Duodenal mucosa (tissue), 2 donors: ENCODE data around the gene MIF.
"Not testable (repeated sequence)": the region's sequence is repeated elsewhere in the genome, so short reads cannot be mapped to it uniquely, and the experiment has no call there.

Source experiments
- H3K27ac ChIP-seq: one replicate; pipeline ENCODE4 v1.7.0; 2013; ENCODE audit warnings: low read depth, low read length
- H3K27me3 ChIP-seq, 2 donors: one replicate each; pipeline ENCODE4 v1.7.0; 2013; ENCODE audit warnings: low read length in 2 of 2, control low read depth in 1 of 2; ENCODE audit not compliant: insufficient read depth in 2 of 2, control insufficient read depth in 1 of 2
- H3K36me3 ChIP-seq, 2 donors: one replicate each; pipeline ENCODE4 v1.7.0; 2013; ENCODE audit warnings: low read length in 2 of 2, control low read depth in 1 of 2; ENCODE audit not compliant: insufficient read depth in 2 of 2, control insufficient read depth in 1 of 2
- H3K4me1 ChIP-seq, 2 donors: one replicate each; pipeline ENCODE4 v1.7.0; 2013; ENCODE audit warnings: low read length in 2 of 2, control low read depth in 1 of 2; ENCODE audit not compliant: insufficient read depth in 2 of 2, control insufficient read depth in 1 of 2
- H3K4me3 ChIP-seq, 2 donors: one replicate each; pipeline ENCODE4 v1.7.0; 2013; ENCODE audit warnings: low read length in 2 of 2, low read depth in 1 of 2
- H3K9ac ChIP-seq, 2 donors: one replicate each; pipeline ENCODE4 v1.7.0; 2013; ENCODE audit warnings: low read length in 2 of 2, low read depth in 1 of 2
- H3K9me3 ChIP-seq, 2 donors: one replicate each; pipeline ENCODE4 v1.7.0; 2013; ENCODE audit warnings: low read length in 2 of 2, control low read depth in 1 of 2; ENCODE audit not compliant: control insufficient read depth in 1 of 2

The MIF gene

DNA sequence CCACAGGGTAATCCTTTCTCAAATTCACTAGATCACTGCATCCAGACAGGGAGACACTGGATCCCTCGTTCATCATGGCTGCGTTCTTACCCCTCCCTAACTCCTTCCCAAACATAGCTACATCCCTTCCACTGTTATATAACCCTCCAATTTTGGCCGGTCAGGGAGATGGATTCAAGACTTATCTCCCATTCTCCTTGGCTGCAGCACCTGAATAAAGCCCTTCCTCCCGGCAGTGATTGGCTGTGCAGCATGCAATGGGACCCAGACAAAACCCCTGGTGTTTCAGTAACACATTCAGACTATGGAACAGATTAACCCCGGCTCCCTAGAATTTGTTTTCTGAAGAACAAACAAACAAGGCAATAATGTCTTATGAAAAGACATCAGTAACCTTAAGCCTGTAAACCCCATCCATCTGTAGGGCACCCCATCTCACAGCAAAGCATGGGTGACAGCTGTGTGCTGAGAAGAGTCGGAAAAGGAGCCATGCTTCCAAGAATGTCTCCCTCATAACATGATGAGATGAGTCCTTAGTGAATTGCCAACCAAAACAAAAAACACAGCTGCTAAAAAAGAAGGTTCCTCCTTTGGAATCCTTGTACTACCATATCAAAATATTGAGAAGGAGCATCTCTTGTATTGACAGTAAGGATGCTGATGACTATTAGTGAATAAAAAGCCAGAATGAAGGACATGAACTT, 5.0 kb downstream of the MIF start:
- Histone ChIP-seq H3K36me3 (peaks cover 0 to 26% of the 10 kb centered on the region in 2 donors), H3K9me3 (no peaks in the 10 kb centered on the region), H3K4me1 (peaks cover 9 to 16% of the 10 kb centered on the region in 2 donors), H3K9ac (no peak overlapping the region), H3K4me3 (no peak overlapping the region), H3K27me3 (no peaks in the 10 kb centered on the region), H3K27ac (no peak overlapping the region)

DNA sequence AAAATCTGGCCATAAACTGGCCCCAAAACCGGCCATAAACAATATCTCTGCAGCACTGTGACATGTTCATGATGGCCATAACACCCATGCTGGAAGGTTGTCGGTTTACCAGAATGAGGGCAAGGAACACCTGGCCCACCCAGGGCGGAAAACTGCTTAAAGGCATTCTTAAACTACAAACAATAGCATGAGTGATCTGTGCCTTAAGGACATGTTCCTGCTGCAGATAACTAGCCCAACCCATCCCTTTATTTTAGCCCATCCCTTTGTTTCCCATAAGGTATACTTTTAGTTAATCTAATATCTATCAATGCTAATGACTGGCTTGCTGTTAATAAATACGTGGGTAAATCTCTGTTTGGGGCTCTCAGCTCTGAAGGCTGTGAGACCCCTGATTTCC, 6.0 kb downstream of the MIF start:
- not testable (repeated sequence) for H3K4me3 ChIP-seq, H3K9ac ChIP-seq, H3K9me3 ChIP-seq, H3K27me3 ChIP-seq, H3K27ac ChIP-seq
- Histone ChIP-seq H3K36me3 (peaks cover 0 to 26% of the 10 kb centered on the region in 2 donors), H3K4me1 (peaks cover 7 to 13% of the 10 kb centered on the region in 2 donors)

DNA sequence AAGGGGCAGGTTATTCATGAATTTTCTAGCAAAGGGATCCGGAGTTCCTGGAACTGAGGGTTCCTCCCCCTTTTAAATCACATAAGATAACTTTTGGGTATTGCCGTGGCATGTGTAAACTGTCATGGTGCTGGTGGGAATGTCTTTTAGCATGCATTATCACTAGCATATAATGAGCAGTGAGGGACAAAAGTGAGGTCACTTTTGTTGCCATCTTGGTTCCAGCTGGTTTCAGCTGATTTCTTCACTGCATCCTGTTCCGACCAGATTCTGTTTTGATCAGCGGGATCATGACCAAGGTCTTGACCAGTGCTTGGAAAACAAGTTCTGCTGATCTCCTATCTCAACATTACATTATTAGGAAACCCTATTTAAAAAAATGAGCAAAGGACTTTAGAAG, 7.4 kb downstream of the MIF start:
- Histone ChIP-seq H3K27me3 (no peaks in the 10 kb centered on the region), H3K4me1 (peaks cover 0 to 4% of the 10 kb centered on the region in 2 donors), H3K27ac (no peak overlapping the region), H3K36me3 (peaks cover 0 to 17% of the 10 kb centered on the region in 2 donors), H3K9ac (no peak overlapping the region), H3K4me3 (no peak overlapping the region), H3K9me3 (no peaks in the 10 kb centered on the region)

DNA sequence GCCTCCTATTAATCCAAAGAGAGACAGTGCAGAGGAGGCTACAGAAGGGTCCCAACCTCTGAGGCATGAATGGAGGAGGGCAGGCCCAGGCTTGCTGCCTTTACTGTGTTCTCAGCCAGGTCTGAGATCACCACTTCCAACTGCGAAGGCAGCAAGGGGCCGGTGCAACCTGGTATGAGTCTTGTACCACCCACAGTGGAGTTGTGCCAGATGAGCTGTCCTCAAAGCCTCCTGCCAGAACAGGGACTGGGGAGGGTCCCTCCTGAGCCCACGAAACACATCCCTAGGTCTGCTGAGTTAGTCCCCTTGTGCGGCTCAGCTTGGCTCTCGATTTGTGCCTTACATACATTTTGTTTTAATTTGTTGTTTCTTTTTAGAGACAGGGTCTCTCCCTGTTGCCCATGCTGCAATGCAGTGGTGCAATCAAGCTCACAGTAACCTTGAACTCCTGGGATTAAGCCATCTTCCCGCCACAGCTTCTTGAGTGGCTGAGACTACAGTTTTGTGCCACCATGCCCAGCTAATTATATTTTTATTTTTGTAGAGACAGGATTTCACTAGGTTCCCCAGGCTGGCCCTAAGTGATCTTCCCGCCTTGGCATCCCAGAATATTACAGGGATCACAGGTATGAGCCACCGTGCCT, 9.3 kb downstream of the MIF start:
- Histone ChIP-seq H3K9me3 (no peaks in the 10 kb centered on the region), H3K27ac (no peak overlapping the region), H3K4me1 (peaks cover 0 to 3% of the 10 kb centered on the region in 2 donors), H3K9ac (no peak overlapping the region), H3K4me3 (no peak overlapping the region), H3K27me3 (no peaks in the 10 kb centered on the region), H3K36me3 (peaks cover 0 to 6% of the 10 kb centered on the region in 2 donors)

DNA sequence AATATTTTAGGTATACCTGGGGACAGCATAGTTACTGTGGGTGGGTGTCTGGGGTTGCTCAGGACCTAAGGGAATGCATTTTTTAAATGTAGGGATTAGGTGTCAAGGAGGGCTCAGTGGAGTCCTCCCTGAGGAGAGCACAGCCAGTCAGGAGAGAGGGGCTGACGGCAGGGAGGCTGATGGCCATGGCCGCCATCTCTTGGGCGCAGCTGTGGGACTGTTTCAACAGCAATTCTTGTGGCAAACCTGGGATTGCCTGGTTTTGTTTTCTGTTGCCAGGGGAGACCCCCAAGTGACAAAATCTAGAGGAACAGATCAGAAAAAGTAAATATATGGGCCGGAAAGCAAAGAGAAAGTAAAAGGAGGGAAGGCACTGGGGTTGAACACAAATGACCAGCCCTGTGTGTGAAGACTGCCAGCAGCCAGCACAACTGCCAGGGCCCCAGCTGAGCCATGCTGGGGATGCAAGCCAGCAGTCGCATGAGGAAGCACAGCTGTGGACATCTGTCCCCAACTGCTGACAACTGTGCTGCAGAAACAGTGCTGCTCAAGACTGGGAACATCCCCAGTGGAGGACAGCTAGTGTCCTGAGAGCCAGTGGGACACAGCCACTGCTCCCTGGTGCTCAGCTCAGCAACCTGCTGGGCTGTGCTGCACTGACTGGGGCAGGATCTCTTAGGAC, 10.5 kb downstream of the MIF start:
- H3K36me3 ChIP-seq: no peaks in the 10 kb centered on the region
- peaks cover 7 to 16% of the 10 kb centered on the region in 2 donors for H3K4me1 ChIP-seq
- no peaks in the 10 kb centered on the region for H3K27me3 ChIP-seq
- H3K27ac ChIP-seq: no peak overlapping the region
- H3K4me3 ChIP-seq: no peak overlapping the region
- H3K9ac ChIP-seq: no peak overlapping the region
- H3K9me3 ChIP-seq: no peaks in the 10 kb centered on the region

DNA sequence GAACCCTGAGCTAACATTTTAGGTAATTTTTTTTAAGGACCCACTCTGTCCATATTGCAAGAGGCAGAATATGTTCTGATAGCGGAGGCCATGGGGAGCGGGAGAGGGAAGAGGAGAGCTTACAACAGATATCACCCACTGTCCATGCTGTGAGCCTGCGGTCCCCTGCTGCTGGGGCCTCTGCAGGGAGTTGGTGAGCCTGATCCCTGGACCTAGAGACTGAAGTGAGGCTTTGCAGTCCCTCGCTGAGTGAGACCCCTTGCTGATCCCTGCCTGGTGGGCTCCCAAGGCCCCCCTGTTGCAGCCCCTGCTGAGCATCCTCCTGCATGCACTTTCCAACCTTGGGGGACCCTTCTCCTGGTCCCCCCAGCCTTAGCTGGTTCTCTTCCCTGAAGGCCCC, 12.5 kb downstream of the MIF start:
- no peak overlapping the region for H3K27ac ChIP-seq
- no peaks in the 10 kb centered on the region for H3K36me3 ChIP-seq
- no peak overlapping the region for H3K9ac ChIP-seq
- H3K4me1 ChIP-seq: peaks cover 11 to 19% of the 10 kb centered on the region in 2 donors
- H3K27me3 ChIP-seq: no peaks in the 10 kb centered on the region
- H3K9me3 ChIP-seq: no peaks in the 10 kb centered on the region
- H3K4me3 ChIP-seq: no peak overlapping the region

DNA sequence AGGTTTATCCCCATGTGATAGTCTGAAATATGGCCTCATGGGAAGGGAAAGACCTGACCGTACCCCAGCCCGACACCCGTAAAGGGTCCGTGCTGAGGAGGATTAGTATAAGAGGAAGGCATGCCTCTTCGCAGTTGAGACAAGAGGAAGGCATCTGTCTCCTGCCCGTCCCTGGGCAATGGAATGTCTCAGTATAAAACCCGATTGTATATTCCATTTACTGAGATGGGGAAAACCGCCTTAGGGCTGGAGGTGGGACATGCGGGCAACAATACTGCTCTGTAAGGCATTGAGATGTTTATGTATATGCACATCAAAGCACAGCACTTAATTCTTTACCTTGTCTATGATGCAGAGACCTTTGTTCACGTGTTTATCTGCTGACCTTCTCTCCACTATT, 13.2 kb downstream of the MIF start:
- H3K4me1 ChIP-seq: peaks cover 11 to 19% of the 10 kb centered on the region in 2 donors
- H3K36me3 ChIP-seq, H3K27ac ChIP-seq, H3K4me3 ChIP-seq, H3K9me3 ChIP-seq, H3K9ac ChIP-seq, H3K27me3 ChIP-seq: not testable (repeated sequence)

DNA sequence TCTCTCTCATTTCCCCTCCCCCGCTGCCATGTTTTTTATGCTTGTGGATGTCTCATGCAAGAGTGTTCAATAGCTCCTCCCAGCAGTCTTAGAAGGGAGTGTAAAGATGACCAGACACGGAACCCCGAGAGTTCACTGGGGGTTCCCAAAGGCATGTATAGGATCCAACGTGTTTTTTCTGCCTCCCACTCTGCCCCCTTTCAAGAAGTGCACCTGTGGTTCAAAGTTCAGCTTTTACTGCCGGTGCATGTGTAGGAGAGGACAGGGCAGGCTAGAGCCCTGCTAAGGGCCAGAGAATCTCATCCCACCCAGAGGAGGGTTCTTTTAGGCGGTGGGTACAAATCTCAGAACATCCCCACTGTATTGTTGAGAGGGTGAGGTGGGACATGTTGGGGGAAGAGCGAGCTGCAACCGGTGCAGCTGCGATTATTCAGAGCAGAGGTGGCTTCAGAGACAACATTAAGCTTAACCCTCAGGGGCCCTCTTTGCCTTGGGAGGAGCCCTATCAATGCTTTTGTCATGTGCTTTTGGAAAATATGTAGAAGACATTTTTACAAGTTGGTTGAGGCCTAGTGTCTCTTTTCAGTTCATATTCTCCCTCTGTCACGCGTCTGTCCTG, 14.5 kb downstream of the MIF start:
- Histone ChIP-seq H3K36me3 (no peaks in the 10 kb centered on the region), H3K27ac (no peak overlapping the region), H3K9ac (no peak overlapping the region), H3K4me3 (peak overlapping the region in 1 of 2 donors; percentile 1), H3K4me1 (peaks cover 19 to 23% of the 10 kb centered on the region in 2 donors), H3K9me3 (no peaks in the 10 kb centered on the region), H3K27me3 (no peaks in the 10 kb centered on the region)

DNA sequence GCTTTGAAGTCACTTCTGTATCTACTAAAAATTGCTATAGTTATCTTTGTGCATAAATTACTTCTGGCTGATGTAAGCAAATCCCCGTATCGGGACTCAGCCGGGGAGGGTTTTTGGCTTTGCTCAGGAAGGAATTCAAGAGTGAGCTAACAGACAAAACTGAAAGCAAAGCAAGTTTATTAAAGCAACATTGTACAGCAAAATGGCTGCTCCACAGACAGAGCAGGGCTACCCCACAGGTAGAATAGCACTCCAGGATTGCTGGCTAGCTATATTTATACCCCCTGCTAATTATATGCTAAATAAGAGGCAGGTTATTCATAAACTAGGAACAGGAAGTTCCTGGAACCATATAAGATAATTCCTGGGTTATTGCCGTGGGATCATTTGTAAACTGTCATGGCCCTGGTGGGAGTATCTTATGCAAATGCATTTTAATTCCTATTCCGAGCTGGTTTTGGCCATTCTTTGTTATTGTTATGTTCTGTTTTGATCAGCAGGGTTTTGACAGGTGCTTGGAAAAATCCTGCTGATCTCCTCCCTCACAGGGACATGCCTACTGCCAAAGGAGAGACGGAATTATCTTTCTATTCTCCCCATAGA, 15.2 kb downstream of the MIF start:
- Histone ChIP-seq H3K9me3 (no peaks in the 10 kb centered on the region), H3K9ac (no peak overlapping the region), H3K4me1 (peaks cover 23 to 27% of the 10 kb centered on the region in 2 donors), H3K36me3 (no peaks in the 10 kb centered on the region), H3K4me3 (peak overlapping the region in 1 of 2 donors; percentile 1), H3K27ac (no peak overlapping the region), H3K27me3 (no peaks in the 10 kb centered on the region)
